ENCODE data around the gene SELENOO.
"Not testable (repeated sequence)": the region's sequence is repeated elsewhere in the genome, so short reads cannot be mapped to it uniquely, and the experiment has no call there.

Gene SELENOO

DNA sequence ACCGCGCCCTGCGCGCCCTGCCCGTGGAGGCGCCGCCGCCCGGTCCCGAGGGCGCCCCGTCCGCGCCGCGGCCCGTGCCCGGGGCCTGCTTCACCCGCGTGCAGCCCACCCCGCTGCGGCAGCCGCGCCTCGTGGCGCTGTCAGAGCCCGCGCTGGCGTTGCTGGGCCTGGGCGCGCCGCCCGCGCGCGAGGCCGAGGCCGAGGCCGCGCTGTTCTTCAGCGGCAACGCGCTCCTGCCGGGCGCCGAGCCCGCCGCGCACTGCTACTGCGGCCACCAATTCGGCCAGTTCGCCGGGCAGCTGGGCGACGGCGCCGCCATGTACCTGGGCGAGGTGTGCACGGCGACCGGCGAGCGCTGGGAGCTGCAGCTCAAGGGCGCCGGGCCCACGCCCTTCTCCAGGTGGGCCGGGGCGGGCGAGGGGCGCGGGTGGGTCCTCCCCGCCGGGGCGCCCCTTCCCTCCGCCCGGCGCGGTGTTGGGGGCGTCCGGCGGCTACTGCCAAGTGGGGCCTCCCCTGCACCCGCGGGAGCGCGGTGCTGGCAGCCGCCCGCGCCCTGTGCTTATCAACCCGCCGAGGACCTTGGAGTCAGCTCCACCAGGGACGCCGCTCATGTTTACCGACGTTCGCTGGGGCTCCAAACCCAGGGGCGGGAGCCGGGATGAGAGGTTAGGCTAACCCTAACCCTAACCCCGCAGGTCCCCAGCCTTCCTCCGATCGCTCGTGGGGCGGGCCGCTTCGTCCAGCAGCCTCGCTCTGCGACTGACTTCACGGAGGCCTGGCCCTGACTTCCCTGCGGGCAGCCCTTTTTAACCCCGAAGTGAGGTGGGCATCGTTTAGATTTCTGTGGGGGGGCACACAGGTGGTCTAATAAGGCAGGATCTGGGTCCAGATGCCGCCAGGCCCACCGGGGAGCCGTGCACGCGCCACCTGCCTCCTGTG is 649 bp downstream of the SELENOO start:
- DNase-seq: no peak

DNA sequence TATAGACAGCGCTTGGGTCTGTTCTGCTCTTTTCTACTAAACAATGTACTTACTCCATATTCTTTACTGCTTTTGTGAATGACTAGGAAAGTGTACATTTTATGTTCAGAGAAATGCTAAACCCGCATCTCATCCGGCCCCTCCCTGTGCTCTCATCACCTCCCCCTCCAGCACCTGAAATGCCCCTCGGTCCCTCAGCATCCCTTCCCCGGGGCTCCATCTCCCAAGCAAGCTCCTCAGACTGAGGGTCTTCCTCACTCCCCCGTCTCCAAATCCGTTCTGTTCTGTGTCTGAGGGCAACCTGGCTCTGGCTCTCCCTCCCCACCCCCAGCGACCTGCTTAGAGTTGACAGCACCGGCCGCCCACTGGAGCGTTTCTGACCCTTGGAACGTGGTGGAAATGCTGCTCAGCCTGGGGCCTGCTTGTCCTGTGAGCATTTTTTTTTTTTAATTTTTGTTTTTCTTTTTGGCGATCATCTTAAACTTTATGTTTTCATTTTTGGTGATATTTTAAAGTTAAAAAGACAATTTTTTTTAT is 1.4 kb downstream of the SELENOO start:
- no peak for DNase-seq

DNA sequence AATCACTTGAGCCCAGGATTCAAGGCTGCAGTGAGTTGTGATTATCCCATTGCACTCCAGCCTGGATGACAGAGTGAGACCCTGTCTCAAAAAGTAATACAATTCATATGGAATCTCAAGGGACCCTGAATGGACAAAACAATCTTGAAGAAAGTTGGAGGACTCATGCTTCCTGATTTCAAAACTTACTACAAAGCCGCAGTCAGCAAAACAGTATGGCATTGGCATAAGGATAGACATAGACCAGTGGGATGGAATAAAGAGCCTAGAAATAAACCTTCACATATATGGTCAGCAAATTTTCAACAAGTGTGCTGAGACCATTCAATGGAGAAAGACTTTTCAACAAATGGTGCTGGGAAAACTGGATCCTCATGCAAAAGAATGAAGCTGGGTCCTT is 2.5 kb downstream of the SELENOO start:
- DNase-seq: no peak

DNA sequence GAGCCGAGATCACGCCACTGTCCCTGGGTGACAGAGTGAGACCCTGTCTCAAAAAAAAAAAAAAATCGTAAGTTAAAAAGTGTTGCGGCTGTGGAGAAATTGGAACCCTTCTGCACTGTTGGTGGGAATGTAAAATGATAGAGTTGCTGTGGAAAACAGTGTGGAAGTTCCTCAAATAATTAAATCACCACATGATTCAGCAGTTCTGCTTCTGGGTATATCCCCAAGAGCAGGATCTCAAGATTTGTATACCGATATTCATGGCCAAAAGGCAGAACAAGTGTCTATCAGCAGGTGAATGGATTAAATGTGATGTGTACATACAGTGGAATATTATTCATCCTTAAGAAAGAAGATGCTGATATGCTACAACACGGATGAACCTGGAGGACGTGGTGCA is 3.8 kb downstream of the SELENOO start:
- DNase-seq: no peak

DNA sequence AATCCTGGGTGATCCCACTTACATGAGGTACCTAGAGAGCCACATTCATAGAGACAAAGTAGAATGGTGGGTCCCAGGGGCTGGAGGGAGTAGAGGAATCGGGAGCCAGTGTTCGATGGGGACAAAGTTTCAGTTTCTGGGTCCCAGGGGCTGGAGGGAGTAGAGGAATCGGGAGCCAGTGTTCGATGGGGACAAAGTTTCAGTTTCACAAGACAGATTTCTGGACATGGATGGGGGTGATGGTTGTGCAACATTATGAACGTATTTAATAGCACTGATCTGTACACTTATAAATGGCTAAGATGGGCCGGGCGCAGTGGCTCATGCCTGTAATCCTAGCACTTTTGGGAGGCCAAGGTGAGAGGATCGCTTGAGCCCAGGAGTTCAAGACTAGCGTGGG is 4.2 kb downstream of the SELENOO start:
- DNase-seq: not testable (repeated sequence)

DNA sequence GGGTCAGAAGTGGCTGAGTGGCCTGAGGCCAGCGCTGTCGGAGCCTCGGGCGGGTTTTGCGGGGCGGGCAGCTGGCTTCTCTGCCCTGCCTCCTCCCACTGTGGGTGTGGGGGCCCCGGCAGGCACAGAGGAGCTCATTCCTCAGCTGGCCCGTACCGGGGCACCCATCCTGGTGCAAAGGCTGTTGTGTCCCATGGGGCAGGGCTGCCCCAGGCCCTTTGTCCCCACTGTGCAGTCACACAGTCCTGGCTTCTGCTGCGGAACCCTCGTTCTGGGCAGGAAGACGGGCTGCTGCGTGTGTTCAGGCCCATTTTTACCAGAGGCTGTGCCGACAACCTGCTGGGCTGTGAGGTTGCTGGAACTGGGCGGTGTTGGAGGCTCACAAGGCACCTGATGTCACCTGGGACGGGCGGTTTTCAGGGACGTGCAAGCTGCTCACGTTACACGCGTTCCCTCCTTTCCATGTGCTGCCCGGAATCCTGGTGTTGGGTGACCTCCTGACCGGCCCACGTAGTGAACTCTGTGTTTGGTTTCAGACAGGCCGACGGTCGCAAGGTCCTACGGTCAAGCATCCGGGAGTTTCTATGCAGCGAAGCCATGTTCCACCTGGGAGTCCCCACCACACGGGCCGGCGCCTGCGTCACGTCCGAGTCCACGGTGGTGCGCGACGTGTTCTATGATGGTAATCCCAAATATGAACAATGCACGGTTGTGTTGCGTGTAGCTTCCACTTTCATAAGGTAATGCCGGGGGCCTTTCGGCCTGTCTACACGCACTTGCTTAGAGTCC is 5.2 kb downstream of the SELENOO start:
- DNase-seq: no peak

DNA sequence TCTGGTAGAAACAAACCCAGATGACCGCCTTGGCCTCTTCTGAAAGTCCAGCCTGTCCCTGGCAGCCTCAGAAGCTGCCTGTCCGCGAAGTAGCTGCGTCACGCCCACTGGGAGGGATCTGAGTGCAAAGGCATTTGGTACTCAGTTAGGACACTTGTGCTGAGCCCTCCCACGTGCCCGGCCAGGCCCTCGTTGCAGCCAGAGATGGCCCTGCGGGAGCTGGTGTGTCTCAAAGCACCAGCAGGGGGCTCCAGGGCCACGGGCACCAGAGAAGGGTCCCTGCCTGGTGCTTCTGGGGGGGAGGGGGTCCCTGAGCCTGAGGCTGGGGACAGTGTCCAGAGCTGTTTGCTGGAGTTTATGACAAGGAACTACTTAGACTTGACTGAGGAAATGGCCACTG is 5.8 kb downstream of the SELENOO start:
- DNase-seq: peak; percentile 26

DNA sequence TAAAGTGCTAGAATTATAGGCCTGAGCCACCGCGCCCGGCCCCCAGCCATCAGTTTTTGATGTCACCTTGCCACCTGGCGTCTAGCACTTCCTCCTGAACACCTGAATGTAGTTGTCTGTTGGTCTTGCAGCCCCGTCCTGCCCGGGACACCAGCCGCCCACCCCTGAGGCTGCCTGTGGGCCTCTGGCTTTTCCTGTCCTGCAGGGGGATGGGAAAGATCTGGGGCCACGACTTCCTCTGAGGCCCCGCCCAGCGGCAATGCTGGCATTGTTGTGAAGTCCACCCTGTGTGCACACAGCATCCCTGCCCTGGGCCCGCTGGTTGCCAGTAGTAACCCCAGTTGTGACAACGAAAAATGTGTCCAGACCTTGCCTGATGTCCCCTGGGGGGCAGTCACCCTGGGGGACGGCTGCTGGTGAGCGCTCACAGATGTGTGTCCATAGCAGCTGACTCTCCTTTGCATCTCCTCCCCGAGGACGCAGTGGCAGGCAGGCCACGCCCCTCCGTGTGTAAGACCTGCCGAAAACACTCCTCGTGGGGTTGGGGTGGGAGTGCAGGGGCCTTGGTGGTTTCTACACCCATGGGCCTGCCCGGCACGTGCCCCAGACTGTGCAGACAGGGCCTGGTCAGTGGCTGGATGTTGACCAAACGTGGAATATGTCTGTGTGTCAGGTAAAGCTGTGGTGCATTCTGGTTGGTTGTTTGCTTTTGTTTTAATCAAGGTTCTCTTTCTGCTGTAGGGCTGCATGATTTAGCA is 6.8 kb downstream of the SELENOO start:
- no peak for DNase-seq

DNA sequence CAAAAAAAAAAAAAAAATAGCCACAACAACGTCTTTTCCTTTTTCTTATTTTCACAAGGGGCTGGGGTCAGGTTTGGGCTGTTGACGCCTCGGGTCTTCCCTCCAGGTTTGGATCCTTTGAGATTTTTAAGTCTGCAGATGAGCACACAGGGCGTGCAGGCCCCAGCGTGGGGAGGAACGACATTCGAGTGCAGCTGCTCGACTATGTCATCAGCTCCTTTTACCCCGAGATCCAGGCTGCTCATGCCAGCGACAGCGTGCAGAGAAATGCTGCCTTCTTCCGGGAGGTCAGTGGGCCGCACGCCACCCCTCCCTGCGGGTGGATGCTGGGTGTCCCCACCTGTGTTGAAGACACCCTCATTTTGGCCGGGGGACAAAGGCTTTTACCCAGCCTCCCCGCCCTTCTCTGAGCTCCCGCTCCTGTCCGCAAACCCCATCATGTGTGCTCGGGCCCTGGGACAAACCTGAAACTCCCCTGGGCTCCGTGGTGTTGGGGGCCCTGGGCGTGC is 7.7 kb downstream of the SELENOO start:
- no peak for DNase-seq

DNA sequence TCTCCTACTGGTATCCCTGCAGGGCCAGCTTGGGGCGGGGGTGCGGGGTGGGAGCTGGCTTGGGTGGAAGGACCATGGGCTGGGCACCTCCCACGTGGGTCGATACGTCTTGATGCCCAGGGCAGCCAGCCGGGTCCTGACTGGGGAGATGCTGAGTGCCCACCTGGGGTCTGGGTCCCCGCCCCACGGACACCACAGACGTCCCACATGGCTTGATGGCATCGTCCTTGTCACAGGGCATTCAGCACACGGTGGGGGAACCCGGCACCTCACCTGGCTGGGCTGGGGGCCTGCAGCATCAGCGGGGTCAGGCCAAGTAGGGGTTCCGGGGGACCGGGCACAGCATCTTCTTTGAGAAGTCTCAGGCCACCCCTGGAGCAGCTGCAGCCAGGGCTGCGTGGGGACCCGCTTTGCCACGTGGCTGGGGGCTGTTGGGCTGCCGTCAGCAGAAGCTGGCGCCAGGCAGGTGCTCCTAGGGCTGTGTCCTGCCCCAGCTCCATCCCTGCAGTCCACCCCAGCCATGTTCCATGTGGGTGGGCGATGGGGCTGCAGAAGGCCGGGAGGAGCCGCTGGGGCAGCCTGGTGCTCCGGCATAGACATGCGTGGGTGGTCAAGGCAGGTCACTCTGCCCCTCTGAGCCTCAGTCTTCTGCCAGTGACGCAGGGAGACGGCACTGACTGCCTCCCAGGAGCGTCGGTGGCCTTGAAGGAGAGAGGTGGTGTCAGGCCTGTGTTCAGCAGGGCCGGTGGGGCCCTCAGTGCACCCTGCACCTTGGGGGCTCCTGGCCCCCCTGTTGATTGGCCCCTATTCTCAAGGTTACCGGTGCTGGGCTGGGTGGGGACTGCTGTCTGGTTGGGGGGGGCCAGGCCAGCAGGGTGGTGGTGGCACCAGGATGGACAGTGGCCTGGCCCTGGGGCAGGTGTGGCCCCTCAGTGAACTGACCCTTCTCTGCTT is 8.4 kb downstream of the SELENOO start:
- DNase-seq: no peak

DNA sequence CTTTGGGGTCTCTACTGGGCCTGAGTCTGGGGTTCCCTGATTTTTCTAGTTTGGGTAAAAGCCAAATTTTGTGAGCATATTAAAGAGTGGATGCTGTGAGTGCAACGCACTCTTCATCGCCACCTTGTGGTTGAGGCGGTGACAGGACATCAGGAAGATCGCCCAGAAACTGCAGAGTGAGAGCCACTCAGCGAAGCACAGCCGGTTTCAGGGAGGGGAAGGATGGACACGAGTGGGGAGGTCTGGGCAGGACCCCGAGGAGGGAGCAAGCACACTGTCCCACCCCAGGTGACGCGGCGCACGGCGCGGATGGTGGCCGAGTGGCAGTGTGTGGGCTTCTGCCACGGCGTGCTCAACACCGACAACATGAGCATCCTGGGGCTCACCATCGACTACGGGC is 9.1 kb downstream of the SELENOO start:
- DNase-seq: peak; percentile 70

DNA sequence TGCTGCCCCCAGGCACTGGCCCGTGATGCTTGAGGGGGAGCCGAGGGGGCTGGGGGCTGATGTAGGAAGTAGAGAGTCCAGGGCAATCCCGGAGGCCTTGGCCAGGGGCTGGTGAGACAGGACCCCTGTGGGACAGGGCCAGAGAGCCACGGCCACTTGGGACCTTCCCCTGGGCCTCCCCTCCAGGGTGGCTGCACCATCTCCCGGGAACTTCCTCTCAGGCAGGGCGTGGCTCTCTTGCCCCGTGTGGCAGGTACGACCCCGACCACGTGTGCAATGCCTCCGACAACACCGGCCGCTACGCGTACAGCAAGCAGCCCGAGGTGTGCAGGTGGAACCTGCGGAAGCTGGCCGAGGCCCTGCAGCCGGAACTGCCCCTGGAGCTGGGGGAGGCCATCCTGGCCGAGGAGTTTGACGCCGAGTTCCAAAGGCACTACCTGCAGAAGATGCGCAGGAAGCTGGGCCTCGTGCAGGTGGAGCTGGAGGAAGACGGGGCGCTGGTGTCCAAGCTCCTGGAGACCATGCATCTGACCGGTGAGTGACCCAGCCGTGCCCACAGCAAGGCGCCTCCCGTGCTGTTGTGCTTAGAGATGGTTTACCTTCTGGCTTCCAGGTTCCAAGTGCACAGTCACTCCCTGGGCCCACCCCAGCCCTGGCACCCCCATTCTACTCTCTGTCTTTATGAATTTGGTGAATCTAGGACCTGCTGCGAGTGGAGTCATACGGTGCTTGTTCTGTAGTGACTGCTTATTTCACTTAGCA is 9.7 kb downstream of the SELENOO start:
- no peak for DNase-seq

DNA sequence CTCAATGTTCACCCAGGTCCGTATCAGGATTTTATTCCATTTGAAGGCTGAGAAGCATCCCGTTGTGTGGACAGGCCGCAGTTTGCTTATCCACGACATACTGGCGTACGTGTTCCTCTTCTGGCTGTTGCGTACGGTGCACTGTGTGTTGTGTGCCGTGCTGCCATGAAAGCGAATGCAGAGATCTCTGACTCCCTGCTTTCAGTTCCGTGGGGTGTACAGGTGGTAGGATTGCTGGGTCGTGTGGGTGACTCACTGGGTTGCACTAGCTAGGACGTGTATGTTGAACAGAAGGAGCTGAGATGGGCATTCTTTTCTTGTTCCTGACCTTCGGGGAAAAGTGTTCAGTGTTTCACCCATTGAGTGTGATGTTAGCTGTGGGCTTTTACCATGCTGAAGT is 10.3 kb downstream of the SELENOO start:
- no peak for DNase-seq

DNA sequence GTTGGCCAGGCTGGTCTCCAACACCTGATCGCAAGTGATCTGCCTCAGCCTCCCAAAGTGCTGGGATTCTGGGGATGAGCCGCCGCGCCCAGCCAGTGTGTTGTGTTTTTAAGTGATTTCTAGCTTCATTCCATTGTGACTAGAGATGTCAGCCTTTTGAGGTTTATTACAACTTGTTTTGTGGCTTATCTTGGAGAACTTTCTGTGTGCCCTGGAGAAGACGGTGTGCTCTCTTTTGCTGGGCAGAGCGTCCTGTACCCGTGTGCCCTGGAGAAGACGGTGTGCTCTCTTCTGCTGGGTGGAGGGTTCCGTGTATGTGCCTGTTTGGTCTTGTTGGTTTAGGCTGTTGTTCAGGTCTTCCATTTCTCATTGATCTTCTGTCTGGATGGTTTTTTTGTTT is 12.5 kb downstream of the SELENOO start:
- no peak for DNase-seq

DNA sequence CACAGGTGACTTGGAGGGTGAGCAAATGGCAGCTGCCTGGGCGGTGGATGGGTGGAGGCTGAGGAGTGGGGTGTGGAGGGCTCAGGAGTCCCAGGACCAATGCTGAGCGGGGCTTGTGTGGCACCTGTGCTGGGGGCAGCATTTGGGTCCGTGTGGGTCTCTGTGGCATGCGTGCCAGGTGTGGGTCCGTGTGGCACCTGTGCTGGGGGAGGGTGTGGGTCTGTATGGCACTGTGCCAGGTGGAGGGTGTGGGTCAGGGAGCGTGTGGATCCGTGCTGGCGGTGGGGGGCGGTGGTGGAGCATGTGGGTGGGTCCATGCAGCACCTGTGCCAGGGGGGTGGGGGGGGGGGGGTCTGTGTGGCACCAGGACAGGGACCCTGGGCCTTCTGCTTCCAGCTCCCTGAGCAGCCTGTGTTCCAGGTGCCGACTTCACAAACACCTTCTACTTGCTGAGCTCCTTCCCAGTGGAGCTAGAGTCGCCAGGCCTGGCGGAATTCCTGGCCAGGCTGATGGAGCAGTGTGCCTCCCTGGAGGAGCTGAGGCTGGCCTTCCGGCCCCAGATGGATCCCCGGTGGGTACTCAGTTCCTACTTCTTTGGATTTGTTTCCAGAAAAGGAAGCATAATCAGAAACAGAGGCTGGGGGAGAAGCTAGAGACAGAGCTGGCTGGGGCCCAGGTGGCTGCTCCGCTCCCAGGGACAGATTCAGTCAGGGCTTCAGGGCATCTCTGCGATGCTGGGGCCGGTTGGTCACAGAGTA is 14.7 kb downstream of the SELENOO start:
- DNase-seq: no peak

DNA sequence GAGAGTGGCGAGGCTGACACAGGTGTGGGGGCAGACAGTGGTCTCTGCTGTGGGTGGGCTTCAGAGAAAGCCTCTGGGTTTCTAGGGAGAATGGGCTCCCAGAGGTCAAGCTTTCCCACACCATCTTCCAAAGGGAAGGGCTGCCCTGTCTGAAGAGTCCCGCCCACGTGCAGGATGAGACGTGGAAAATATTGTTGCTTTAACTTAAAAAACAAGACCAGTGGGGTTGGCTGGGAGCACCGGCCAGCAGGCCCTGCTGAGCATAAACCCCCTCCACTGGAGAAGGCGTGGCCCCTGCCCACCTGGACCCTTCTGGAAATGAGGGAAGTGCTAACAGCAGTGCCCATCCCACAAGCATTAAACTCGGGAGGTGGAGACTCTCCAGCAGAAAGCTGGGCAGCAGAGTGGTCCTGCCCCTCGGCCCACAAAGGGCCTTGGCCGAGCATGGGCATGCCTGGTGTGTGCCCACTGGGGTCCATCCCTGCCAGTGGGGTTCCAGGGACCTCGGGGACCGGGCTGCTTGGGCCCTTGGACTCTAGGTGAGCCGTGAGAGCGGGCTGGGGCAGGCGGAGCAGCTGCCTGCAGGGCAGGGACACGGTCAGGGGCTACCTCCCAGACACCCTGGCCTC is 15.4 kb downstream of the SELENOO start:
- no peak for DNase-seq

DNA sequence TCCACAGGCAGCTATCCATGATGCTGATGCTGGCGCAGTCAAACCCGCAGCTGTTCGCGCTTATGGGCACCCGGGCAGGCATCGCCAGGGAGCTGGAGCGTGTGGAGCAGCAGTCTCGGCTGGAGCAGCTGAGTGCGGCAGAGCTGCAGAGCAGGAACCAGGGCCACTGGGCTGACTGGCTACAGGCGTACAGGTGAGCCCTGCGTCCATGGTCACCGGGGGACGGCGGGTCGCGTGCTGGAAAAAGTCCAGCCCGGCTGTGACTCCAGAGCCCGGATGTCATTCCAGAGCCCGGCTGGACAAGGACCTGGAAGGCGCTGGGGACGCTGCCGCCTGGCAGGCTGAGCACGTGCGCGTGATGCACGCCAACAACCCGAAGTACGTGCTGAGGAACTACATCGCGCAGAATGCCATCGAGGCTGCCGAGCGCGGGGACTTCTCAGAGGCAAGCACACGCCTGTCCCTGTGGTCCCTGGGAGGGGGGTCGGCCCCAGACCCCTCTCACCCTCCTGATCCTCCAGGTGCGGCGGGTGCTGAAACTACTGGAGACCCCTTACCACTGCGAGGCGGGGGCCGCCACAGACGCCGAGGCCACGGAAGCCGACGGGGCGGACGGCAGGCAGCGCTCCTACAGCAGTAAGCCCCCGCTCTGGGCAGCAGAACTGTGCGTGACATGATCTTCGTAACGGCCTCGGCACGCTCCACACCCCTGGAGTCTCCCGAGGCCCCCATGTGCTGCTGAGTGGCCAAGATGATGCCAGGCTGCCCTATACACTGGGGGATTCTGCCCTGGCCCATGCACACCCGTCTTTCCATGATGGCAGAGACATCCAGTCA is 16.1 kb downstream of the SELENOO start:
- no peak for DNase-seq

DNA sequence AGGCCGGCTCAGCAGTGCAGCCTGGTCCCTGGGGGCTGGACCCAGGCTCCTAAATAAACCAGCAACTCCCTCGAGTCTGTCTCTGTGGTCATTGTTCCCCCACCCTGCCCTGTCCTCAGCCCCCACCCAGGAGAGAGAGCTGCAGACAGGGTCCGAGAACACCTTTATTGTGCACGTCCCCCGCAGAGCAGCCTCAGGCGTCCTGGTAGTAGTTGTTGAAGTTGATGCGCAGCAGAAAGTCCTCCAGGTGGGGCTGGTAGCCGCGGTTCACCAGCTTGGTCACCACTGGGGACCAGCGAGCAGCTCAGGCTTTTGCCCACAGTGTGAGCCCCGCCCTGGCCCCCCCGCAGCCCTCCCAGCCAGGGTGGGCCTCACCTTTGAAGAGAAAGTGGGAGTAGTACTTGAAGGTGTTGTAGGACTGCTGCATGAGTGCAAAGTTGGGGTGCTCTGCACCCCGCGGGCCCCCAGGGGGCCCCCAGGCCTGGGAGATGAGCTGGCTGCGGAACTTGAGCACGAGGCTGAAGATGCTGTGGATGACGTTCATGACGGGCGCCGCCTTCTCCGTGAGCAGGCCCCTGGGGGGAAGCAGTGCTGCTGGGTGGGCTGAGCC is 16.8 kb downstream of the SELENOO start:
- no peak for DNase-seq
